Limb (tissue), 2 donors: ENCODE results near the gene CSNK2B.

Source experiments
- DNase-seq, 2 donors: peaks; one replicate each; pipeline ENCODE4 v3.0.0-alpha.2; 2016; ENCODE audit errors: extremely low spot score in 2 of 2

Gene CSNK2B

GRCh38 chr6:31665501-31666336 is at the start of gene CSNK2B:
Gene CSNK2B, plus strand, starts transcription at chr6:31666080. Its CDS starts 752 bp downstream, at chr6:31666832.
- DNase-seq: peak; percentile 98 to 99

GRCh38 chr6:31617010-31617409 is 48.9 kb upstream of the CSNK2B start:
- DNase-seq: no peak

DNA sequence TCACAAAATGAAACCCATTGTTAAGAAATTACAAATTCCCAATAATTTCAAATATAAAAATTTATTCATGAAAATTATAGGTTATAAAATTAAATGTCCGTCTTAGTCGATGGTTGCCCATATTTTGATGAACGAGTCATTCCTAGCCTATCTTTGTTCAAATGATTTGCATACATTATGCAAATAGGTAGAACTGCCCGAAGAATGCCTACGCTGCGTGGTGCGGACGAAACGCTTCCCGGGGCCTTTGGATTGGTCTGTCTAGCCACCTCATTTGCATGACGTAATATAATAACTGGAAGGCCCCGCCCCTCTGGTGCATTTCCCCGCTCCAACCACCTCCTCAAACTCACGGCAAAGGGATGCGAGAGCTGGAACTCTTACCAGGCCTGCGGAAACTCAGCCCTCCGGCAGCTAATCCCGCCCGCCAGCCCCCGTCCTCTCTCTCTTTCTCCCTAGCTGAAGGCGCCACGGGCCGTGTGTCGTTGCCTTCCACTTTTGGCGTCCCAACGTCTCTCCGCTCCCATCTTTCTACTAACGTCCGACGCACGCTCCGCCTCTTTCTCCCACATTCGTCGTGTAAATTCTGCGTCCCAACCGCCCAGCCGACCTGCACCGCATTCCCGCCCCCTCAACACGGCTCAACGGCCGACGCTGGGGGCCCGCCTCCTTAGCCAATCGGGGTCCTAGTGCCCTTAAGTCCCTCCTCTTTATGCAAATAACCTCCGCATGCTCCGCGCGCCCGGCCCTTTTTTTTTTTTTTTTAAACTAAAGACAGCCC is 45.9 kb upstream of the CSNK2B start:
- DNase-seq: peak; percentile 98 to 100

DNA sequence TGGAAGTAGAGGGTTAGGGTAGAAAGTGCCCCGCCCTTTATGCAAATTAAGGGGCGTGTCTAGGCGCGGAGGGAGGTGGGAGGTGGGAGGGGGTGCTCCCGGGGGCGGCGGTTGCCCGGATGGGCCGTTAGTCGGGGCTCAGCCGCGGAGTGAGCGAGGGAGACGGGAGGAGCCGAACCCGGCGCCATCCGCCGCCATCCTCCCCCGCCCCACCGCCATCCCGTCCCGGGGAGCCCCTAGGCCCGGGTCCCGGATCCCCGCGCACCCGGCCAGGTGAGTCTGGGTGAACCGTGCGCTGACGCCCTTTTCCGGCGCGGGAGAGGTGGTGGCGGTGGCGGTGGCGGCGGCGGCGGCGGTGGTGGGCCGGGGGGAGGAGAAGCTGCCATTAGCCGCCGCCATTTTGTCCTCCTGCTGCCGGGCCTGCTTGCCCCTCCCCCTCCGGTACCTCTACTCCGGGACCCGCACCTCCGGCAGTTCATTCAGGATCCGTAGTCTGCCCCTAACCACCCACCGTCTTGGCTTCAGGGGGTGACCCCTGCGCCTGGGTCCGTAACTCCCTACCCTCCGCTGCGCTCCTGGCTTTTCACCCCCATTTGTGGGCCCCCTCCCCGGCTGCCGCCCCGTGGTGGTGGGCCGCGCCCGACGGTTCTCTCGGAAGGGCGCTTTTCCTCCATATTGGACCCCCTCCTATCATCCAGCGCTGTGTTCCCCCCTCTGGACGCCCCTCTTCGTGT is 45.1 kb upstream of the CSNK2B start, which contains the start of gene PRRC2A:
PRRC2A (plus strand) TSS at position 130 of the 734 bp plus-strand sequence. CDS start 2,075 bp downstream, outside the sequence.
- peak in 1 of 2 donors; percentile 81 for DNase-seq

GRCh38 chr6:31621320-31621939 is 44.5 kb upstream of the CSNK2B start:
- no peak for DNase-seq

DNA sequence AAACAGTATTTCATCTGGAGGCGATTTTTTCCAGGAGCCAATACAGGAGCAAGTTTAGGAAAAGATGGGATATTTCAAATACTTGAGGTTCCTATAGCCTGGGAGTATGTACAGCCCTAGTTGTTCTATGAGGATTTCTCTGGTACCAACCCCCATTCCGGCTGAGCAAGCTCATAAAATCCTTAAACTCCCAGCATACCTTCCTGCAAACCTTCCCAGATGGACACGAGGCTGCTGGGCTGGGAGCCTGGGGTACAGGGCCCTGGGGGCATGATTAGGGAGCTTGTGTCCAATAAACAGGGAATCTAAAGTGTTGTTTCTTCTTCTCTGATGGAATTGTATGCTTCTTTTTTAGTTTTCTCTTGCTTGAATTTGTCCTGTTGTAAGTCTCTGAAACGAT is 43.9 kb upstream of the CSNK2B start:
- no peak for DNase-seq

GRCh38 chr6:31622684-31623091 is 43.2 kb upstream of the CSNK2B start:
- no peak for DNase-seq

DNA sequence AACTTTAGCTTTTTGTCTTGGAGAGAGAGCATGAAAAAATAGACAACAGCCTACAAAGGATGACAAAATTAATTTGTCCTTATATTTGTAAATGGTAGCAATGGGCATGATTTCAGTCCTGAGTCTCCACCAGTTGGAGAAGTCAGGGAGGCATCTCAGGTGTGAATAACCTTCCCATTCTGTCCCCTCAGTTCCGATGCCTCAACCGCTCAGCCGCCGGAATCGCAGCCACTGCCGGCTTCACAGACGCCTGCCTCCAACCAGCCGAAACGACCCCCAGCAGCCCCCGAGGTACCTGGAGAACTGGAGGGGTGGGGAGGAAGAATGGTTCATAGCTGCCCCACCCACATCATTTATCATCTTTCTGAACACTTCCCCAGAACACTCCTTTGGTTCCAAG is 41.8 kb upstream of the CSNK2B start:
- no peak for DNase-seq

DNA sequence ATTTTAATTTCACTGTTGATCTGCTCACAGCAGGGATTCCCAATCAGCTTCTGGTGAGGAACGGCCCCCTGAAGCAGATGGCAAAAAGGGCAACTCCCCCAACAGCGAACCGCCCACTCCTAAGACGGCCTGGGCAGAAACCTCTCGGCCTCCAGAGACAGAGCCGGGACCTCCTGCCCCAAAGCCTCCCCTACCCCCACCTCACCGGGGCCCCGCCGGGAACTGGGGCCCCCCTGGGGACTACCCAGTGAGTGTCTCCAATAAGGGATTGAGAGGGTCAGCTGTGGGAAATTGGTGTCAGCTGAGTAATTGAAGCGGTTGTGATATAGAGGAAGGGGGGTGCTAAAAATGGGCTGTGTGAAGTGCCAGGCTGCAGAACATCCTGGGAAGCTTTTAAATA is 38.9 kb upstream of the CSNK2B start:
- no peak for DNase-seq

- DNase-seq: no peak
Measured at GRCh38 chr6:31627690-31628287, 38.1 kb upstream of the CSNK2B start.

DNA sequence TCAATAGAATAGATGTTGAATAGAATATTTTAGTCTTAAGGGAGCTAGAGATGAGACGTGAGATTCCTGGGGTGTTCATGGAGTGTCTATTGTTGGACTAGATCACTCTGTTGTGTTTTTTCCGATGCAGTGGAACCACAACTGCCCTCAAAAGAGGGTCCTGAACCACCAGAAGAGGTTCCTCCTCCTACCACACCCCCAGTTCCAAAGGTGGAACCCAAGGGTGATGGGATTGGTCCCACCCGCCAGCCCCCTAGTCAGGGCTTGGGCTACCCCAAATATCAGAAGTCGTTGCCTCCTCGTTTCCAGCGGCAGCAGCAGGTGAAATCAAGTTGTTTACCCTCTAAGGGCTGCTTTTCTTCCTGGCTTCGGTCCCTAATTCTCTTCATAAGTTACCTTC is 36.9 kb upstream of the CSNK2B start:
- no peak for DNase-seq

- no peak for DNase-seq
Measured at GRCh38 chr6:31630177-31630934, 35.5 kb upstream of the CSNK2B start.

GRCh38 chr6:31631209-31631608 is 34.7 kb upstream of the CSNK2B start:
- DNase-seq: no peak

GRCh38 chr6:31631681-31632278 is 34.1 kb upstream of the CSNK2B start:
- no peak for DNase-seq

GRCh38 chr6:31632279-31632946 is 33.5 kb upstream of the CSNK2B start:
- DNase-seq: no peak

DNA sequence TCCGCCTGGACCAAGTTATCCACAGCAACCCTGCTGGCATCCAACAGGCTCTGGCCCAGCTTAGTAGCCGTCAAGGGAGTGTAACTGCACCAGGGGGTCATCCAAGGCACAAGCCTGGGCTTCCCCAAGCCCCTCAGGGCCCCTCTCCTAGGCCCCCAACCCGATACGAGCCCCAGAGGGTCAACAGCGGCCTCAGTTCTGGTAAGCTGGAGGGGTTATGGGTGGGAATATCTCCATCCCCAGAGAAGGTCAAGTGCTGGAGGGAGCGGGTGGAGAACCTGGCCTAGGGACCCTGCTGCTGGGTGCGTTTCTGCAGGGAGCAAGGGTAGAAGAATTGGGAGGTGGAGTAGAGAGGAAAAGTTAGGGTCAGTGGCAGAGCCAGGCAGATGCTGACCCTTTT is 32.4 kb upstream of the CSNK2B start:
- DNase-seq: no peak

DNA sequence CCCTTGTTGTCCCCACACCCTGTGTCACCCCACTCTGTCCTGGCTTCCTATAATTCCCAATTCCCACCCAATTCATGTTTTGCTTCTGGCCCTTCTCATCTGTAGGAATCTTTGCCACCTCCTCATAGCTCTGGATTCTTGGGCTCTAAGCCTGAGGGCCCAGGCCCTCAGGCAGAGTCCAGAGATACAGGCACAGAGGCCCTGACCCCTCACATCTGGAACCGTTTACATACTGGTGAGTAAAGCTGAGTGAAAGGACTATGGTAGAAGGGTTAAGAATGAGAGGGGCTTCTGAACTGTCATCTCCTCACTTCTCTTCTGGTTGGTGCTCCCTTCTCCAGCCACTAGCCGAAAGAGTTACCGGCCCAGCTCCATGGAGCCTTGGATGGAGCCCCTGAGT is 31.7 kb upstream of the CSNK2B start:
- DNase-seq: no peak

- DNase-seq: no peak
Measured at GRCh38 chr6:31634969-31635575, 30.8 kb upstream of the CSNK2B start.
